Lung (tissue), 12 donors: Measurements from ENCODE around the gene CLDN34. TPM values are rescaled to one million over a fixed set of nuclear protein-coding genes. Genes with fewer than 3 reads are reported as not detected.
A peak's percentile ranks its signal among the peaks of the same experiment; 100 is the strongest.

Experiments
- ATAC-seq: fragments of 200-7000 bp; cut with Tn5 transposase; one replicate; pipeline ENCODE4 v1.9.1; 2020; ENCODE audit warnings: moderate number of reproducible peaks; ENCODE audit not compliant: insufficient read depth, low FRiP score
- DNase-seq, 3 donors: peaks; one replicate each; pipeline ENCODE4 v3.0.0-alpha.2; 2013 to 2017
- H3K27ac ChIP-seq, 2 donors: one replicate each; pipeline ENCODE4 v1.5.1; 2013; ENCODE audit warnings: mild to moderate bottlenecking in 2 of 2, moderate library complexity in 2 of 2, control low read depth in 1 of 2, inconsistent platforms in 1 of 2, low read depth in 1 of 2, low read length in 1 of 2
- H3K27me3 ChIP-seq, 3 donors: one replicate each; pipeline ENCODE4 v1.5.1; 2013; ENCODE audit warnings: low read length in 2 of 3; ENCODE audit not compliant: control insufficient read depth in 3 of 3, insufficient read depth in 3 of 3
- H3K36me3 ChIP-seq, 4 donors: one replicate each; pipeline ENCODE4 v1.5.1; 2013; ENCODE audit warnings: low read length in 4 of 4, mild to moderate bottlenecking in 1 of 4, moderate library complexity in 1 of 4; ENCODE audit not compliant: control insufficient read depth in 4 of 4, insufficient read depth in 4 of 4
- H3K4me1 ChIP-seq, 5 donors: one replicate each; pipeline ENCODE4 v1.5.1; 2013; ENCODE audit warnings: low read length in 5 of 5, mild to moderate bottlenecking in 2 of 5, moderate library complexity in 1 of 5; ENCODE audit not compliant: control insufficient read depth in 5 of 5, insufficient read depth in 5 of 5
- H3K4me3 ChIP-seq: one replicate; pipeline ENCODE4 v1.5.1; 2013; ENCODE audit warnings: mild to moderate bottlenecking, control low read depth, moderate library complexity
- H3K9ac ChIP-seq, 2 donors: one replicate each; pipeline ENCODE4 v1.5.1; 2013; ENCODE audit warnings: low read length in 2 of 2, control low read depth in 1 of 2; ENCODE audit not compliant: insufficient read depth in 1 of 2
- H3K9me3 ChIP-seq, 4 donors: one replicate each; pipeline ENCODE4 v1.5.1; 2013; ENCODE audit warnings: low read length in 3 of 4, mild to moderate bottlenecking in 1 of 4, moderate library complexity in 1 of 4; ENCODE audit not compliant: control insufficient read depth in 4 of 4, insufficient read depth in 3 of 4
- CTCF ChIP-seq: IDR thresholded peaks from 2 replicates; pipeline ENCODE4 v1.5.1; 2012; ENCODE audit warnings: mild to moderate bottlenecking; ENCODE audit errors: control extremely low read depth, extremely low read depth
- WGBS, 2 donors: extraction: QIAGEN DNeasy Blood & Tissue Kit; methylation state at CpG; one replicate each; pipeline ENCODE4 v1.1.7; 2013; 5-methylcytosine and 5-hydroxymethylcytosine counted together
- polyA plus RNA-seq, 2 donors: library from polyadenylated mRNA; stranded (reverse); fragments of 200-250 nt; gene quantifications; one replicate each; pipeline ENCODE4 v1.2.1, GENCODE V29; 2013
- total RNA-seq, 2 donors: library from RNA; depleted of rRNA in 1 of 2; stranded (reverse); fragments of >200 nt in 1 of 2; gene quantifications; one replicate each; pipeline ENCODE4 v1.2.1, GENCODE V29; 2014 to 2021
- donor health status: control.
- donor health status: control.
- donor health status: Bipolar disorder and iron deficiency.
- donor health status: healthy.
- donor health status: DM: yes; HTN: yes; CAD: no.

Gene CLDN34
- total and polyA plus RNA-seq, 4 donors, result 0.18 to 1.3 (median 0.34) TPM; not detected in 1

GRCh38 chrX:9953396-9953795 is 13.8 kb upstream of the CLDN34 start:
- no peak overlapping the region for H3K27ac ChIP-seq
- no peak overlapping the region for H3K9ac ChIP-seq
- peaks cover 0 to 3% (median 0%) of the 10 kb centered on the region in 4 donors for H3K36me3 ChIP-seq
- WGBS, 2 donors, result 88 to 91% methylated on average over 2 of the region's 2 CpGs
- TF ChIP-seq CTCF, result no peak
- H3K27me3 ChIP-seq, result peaks cover 0 to 2% (median 1%) of the 10 kb centered on the region in 3 donors
- peaks cover 0 to 12% (median 1%) of the 10 kb centered on the region in 4 donors for H3K9me3 ChIP-seq
- no peak for DNase-seq
- no peak for ATAC-seq
- H3K4me3 ChIP-seq, result no peak overlapping the region
- no peaks in the 10 kb centered on the region for H3K4me1 ChIP-seq

- WGBS, 2 donors, result 68 to 77% methylated on average over 6 of the region's 6 CpGs
- Histone ChIP-seq H3K27me3 (no peaks in the 10 kb centered on the region), H3K36me3 (no peaks in the 10 kb centered on the region), H3K9me3 (peaks cover 0 to 9% (median 1%) of the 10 kb centered on the region in 4 donors), H3K9ac (no peak overlapping the region), H3K4me1 (no peaks in the 10 kb centered on the region), H3K4me3 (no peak overlapping the region), H3K27ac (no peak overlapping the region)
- TF ChIP-seq CTCF, result no peak
- DNase-seq (peak; percentile 49 to 88 (median 84)), ATAC-seq (no peak)
Observed at GRCh38 chrX:9955506-9955905, 11.7 kb upstream of the CLDN34 start.

GRCh38 chrX:9957743-9958142 is 9.4 kb upstream of the CLDN34 start:
- Histone ChIP-seq H3K4me3 (no peak overlapping the region), H3K27me3 (no peaks in the 10 kb centered on the region), H3K4me1 (no peaks in the 10 kb centered on the region), H3K9ac (no peak overlapping the region), H3K36me3 (no peaks in the 10 kb centered on the region), H3K9me3 (peaks cover 0 to 7% (median under 1%) of the 10 kb centered on the region in 4 donors), H3K27ac (no peak overlapping the region)
- DNase-seq, result no peak
- ATAC-seq, result no peak
- WGBS, 2 donors, result 86% methylated on average over 9 of the region's 9 CpGs
- TF ChIP-seq CTCF, result no peak

GRCh38 chrX:9958183-9958582 is 9.0 kb upstream of the CLDN34 start:
- H3K4me1 ChIP-seq, result no peaks in the 10 kb centered on the region
- no peak overlapping the region for H3K27ac ChIP-seq
- no peaks in the 10 kb centered on the region for H3K27me3 ChIP-seq
- DNase-seq (no peak), ATAC-seq (no peak)
- H3K9ac ChIP-seq, result no peak overlapping the region
- no peak overlapping the region for H3K4me3 ChIP-seq
- H3K36me3 ChIP-seq, result no peaks in the 10 kb centered on the region
- WGBS, 2 donors, result 75 to 87% methylated on average over 5 of the region's 5 CpGs
- H3K9me3 ChIP-seq, result peaks cover 0 to 3% (median 0%) of the 10 kb centered on the region in 4 donors
- no peak for TF ChIP-seq CTCF
